Right lobe of liver (tissue), 4 donors: ENCODE data around the gene P2RY14.

Source experiments
- POLR2A ChIP-seq: fragments of 450-650 bp; IDR thresholded peaks from one replicate; pipeline ENCODE4 v1.6.1; 2017; ENCODE audit warnings: antibody characterized with exemption, mild to moderate bottlenecking
- TF ChIP-seq, protein P1 (sequence below), 4 donors: fragments of 200-600 bp in 3 of 4; fragments of 450-650 bp in 1 of 4; IDR thresholded peaks; one replicate each; pipeline versions ENCODE4 v1.5.1 to v1.8.0; 2016 to 2022; ENCODE audit warnings: antibody characterized with exemption in 4 of 4, mild to moderate bottlenecking in 2 of 4
- donor health status: DM: no; HTN: no; CAD: no.
- donor health status: DM: no; HTN: no; CAD: no.
- donor health status: DM: no; HTN: yes; CAD: no.

DNA sequence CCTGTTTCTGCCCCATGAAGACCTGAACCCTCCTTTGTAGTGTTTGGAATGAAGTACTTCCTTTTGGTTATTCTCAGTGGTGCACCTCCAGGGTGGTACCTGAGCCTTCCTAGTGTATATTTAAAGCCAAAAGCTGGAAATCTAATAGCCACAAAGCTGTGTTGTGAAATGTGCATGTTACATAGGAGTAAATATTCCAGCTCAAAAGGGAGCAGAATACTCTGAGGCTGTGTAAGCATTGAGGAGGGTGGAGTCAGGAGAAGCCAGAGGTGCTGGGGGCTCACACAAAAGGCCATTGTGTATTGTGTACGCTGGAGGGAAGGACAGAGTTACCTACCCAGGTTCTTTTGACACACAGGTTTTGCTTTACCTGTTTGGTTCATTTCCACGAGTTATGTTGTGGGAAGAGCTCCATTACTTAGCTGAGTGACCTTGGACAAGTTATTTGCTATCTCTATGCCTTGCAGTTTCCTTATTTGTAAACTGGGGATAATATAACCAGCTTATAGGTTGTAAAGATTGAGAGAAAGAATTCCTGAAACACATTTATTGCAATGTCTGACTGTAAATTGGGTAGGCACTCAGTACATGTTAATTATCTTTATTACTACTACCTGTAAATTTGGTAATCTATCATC is 100.0 kb downstream of the P2RY14 start:
- TF ChIP-seq, protein P1, sequence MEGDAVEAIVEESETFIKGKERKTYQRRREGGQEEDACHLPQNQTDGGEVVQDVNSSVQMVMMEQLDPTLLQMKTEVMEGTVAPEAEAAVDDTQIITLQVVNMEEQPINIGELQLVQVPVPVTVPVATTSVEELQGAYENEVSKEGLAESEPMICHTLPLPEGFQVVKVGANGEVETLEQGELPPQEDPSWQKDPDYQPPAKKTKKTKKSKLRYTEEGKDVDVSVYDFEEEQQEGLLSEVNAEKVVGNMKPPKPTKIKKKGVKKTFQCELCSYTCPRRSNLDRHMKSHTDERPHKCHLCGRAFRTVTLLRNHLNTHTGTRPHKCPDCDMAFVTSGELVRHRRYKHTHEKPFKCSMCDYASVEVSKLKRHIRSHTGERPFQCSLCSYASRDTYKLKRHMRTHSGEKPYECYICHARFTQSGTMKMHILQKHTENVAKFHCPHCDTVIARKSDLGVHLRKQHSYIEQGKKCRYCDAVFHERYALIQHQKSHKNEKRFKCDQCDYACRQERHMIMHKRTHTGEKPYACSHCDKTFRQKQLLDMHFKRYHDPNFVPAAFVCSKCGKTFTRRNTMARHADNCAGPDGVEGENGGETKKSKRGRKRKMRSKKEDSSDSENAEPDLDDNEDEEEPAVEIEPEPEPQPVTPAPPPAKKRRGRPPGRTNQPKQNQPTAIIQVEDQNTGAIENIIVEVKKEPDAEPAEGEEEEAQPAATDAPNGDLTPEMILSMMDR (IDR thresholded peaks at IDR 0.05), result no peak
- TF ChIP-seq POLR2A, result no peak
